Karpas-422 (cell line): Measurements from ENCODE around the gene ADCY4. TPM values are rescaled to one million over a fixed set of nuclear protein-coding genes. Genes with fewer than 3 reads are reported as not detected.
A peak's percentile ranks its signal among the peaks of the same experiment; 100 is the strongest.
"Not testable (repeated sequence)": the region's sequence is repeated elsewhere in the genome, so short reads cannot be mapped to it uniquely, and the experiment has no call there.

Source experiments
- DNase-seq: peaks from one replicate; pipeline ENCODE4 v3.0.0-alpha.2; 2015
- H2AFZ ChIP-seq: fragments of 200-600 bp; sonication (generic); 2 replicates; pipeline ENCODE4 v1.6.1; 2014; ENCODE audit warnings: antibody characterized with exemption, low read length, mixed read lengths
- H3K27ac ChIP-seq: fragments of 200-600 bp; sonication (generic); 2 replicates; pipeline ENCODE4 v1.5.1; 2014; ENCODE audit warnings: mild to moderate bottlenecking, low read length, moderate library complexity
- H3K27me3 ChIP-seq: fragments of 200-600 bp; sonication (generic); 2 replicates; pipeline ENCODE4 v1.6.1; 2014; ENCODE audit warnings: low read length, mixed read lengths
- H3K36me3 ChIP-seq: fragments of 200-600 bp; sonication (generic); 2 replicates; pipeline ENCODE4 v1.6.1; 2014; ENCODE audit warnings: low read length, mixed read lengths; ENCODE audit not compliant: insufficient read depth
- H3K4me1 ChIP-seq: fragments of 200-600 bp; sonication (generic); 2 replicates; pipeline ENCODE4 v1.6.1; 2014; ENCODE audit warnings: mild to moderate bottlenecking, low read length, mixed read lengths
- H3K4me2 ChIP-seq: fragments of 200-600 bp; sonication (generic); 2 replicates; pipeline ENCODE4 v1.6.1; 2014; ENCODE audit warnings: low read length, low read depth, mild to moderate bottlenecking; ENCODE audit not compliant: poor library complexity, severe bottlenecking
- H3K4me3 ChIP-seq: fragments of 200-600 bp; sonication (generic); 2 replicates; pipeline ENCODE4 v1.5.1; 2014; ENCODE audit warnings: mild to moderate bottlenecking, antibody characterized with exemption, low read length, mixed read lengths
- H3K79me2 ChIP-seq: fragments of 200-600 bp; sonication (generic); 2 replicates; pipeline ENCODE4 v1.6.1; 2014; ENCODE audit warnings: mild to moderate bottlenecking, low read length, mixed read lengths
- H3K9ac ChIP-seq: fragments of 200-600 bp; sonication (generic); 2 replicates; pipeline ENCODE4 v1.6.0; 2014; ENCODE audit warnings: low read length
- H3K9me2 ChIP-seq: fragments of 200-600 bp; sonication (generic), shearing (Covaris generic); replicated peaks from 2 replicates; pipeline ENCODE4 v1.6.0; 2014; ENCODE audit warnings: mild to moderate bottlenecking, low read length, moderate library complexity; ENCODE audit not compliant: insufficient read depth
- H3K9me3 ChIP-seq: fragments of 300-700, 200-600 bp; sonication (generic); 2 replicates; pipeline ENCODE4 v1.6.1; 2014; ENCODE audit warnings: low read length, mixed read lengths
- H4K20me1 ChIP-seq: fragments of 200-600 bp; sonication (generic); 2 replicates; pipeline ENCODE4 v1.6.1; 2014; ENCODE audit warnings: mild to moderate bottlenecking, antibody characterized with exemption, low read length, low read depth; ENCODE audit not compliant: insufficient read depth
- total RNA-seq: library from RNA; depleted of rRNA; stranded (reverse); fragments of >200 nt; shearing (Covaris generic); gene quantifications from 2 replicates; pipeline ENCODE4 v1.2.3, GENCODE V29; 2014; ENCODE audit warnings: low replicate concordance

Gene ADCY4
- total RNA-seq, 1 experiment from 2014 or later: 0.07 TPM

GRCh38 chr14:24377657-24378056 is 42.8 kb upstream of the ADCY4 start:
- no peaks in the 10 kb centered on the region for H3K9me3 ChIP-seq
- no peaks in the 10 kb centered on the region for H4K20me1 ChIP-seq
- no peaks in the 10 kb centered on the region for H3K9me2 ChIP-seq
- no peak overlapping the region for H3K9ac ChIP-seq
- H3K27ac ChIP-seq: no peak overlapping the region
- no peaks in the 10 kb centered on the region for H3K4me1 ChIP-seq
- no peak overlapping the region for H3K4me3 ChIP-seq
- H3K79me2 ChIP-seq: no peaks in the 10 kb centered on the region
- DNase-seq: no peak
- H3K27me3 ChIP-seq: no peaks in the 10 kb centered on the region
- no peak overlapping the region for H3K4me2 ChIP-seq
- no peaks in the 10 kb centered on the region for H3K36me3 ChIP-seq
- no peak overlapping the region for H2AFZ ChIP-seq

GRCh38 chr14:24377126-24377525 is 42.3 kb upstream of the ADCY4 start:
- Histone ChIP-seq H2AFZ (no peak overlapping the region), H3K79me2 (no peaks in the 10 kb centered on the region), H3K27me3 (no peaks in the 10 kb centered on the region), H3K9ac (no peak overlapping the region), H3K36me3 (no peaks in the 10 kb centered on the region), H3K9me2 (no peaks in the 10 kb centered on the region), H3K4me3 (no peak overlapping the region), H3K9me3 (no peaks in the 10 kb centered on the region), H3K4me1 (no peaks in the 10 kb centered on the region), H3K27ac (no peak overlapping the region), H4K20me1 (no peaks in the 10 kb centered on the region), H3K4me2 (no peak overlapping the region)
- no peak for DNase-seq

DNA sequence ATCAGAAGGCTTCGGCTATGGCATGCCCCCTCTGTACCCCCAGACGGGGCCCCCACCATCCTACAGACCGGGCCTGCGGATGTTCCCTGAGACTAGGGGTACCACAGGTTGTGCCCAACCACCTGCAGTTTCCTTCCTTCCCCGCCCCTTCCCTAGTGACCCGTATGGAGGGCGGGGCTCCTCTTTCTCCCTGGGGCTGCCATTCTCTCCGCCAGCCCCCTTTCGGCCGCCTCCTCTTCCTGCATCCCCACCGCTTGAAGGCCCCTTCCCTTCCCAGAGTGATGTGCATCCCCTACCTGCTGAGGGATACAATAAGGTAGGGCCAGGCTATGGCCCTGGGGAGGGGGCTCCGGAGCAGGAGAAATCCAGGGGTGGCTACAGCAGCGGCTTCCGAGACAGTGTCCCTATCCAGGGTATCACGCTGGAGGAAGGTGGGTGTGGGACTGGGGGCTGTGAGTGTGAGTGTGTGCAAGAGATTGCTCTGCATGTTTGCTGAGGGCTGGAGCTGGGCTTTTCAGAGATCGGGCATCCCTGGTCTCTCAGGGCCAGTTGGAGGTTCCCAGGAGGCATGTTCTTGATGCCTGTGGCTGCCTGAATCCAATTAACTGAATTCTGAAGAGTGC is 41.7 kb upstream of the ADCY4 start:
- no peaks in the 10 kb centered on the region for H3K27me3 ChIP-seq
- no peaks in the 10 kb centered on the region for H3K9me3 ChIP-seq
- no peaks in the 10 kb centered on the region for H4K20me1 ChIP-seq
- H3K4me2 ChIP-seq: no peak overlapping the region
- no peak overlapping the region for H3K27ac ChIP-seq
- H3K4me1 ChIP-seq: peaks cover 1% of the 10 kb centered on the region
- H3K79me2 ChIP-seq: no peaks in the 10 kb centered on the region
- H3K9me2 ChIP-seq: no peaks in the 10 kb centered on the region
- no peak overlapping the region for H3K4me3 ChIP-seq
- H2AFZ ChIP-seq: no peak overlapping the region
- no peaks in the 10 kb centered on the region for H3K36me3 ChIP-seq
- no peak for DNase-seq
- no peak overlapping the region for H3K9ac ChIP-seq

GRCh38 chr14:24372701-24373416 is 38.0 kb upstream of the ADCY4 start:
- no peak for DNase-seq
- H3K9me2 ChIP-seq: no peaks in the 10 kb centered on the region
- H3K27ac ChIP-seq: no peak overlapping the region
- H2AFZ ChIP-seq: no peak overlapping the region
- peaks cover 29% of the 10 kb centered on the region for H3K4me1 ChIP-seq
- no peaks in the 10 kb centered on the region for H3K27me3 ChIP-seq
- H3K9me3 ChIP-seq: no peaks in the 10 kb centered on the region
- no peaks in the 10 kb centered on the region for H3K36me3 ChIP-seq
- no peak overlapping the region for H3K4me3 ChIP-seq
- H4K20me1 ChIP-seq: no peaks in the 10 kb centered on the region
- no peak overlapping the region for H3K4me2 ChIP-seq
- H3K79me2 ChIP-seq: no peaks in the 10 kb centered on the region
- H3K9ac ChIP-seq: no peak overlapping the region

DNA sequence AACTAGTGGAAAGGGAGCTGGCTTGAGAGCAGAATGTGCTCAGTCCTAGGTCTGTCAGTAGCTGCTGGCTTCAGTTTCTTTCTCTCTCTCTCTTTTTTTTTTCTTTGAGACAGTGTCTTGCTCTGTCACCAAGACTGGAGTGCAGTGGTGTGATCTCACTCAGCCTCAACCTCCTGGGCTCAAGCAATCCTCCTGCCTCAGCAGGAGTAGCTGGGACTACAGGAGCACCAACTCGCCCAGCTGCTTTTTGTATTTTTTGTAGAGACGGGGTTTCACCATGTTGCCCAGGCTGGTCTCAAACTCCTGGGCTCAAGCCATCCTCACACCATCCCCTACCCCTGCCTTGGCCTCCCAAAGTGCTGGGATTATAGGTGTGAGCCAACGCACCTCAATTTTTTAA is 36.7 kb upstream of the ADCY4 start:
- not testable (repeated sequence) for H3K27ac ChIP-seq, H3K27me3 ChIP-seq, H3K9me2 ChIP-seq

GRCh38 chr14:24370748-24371147 is 35.9 kb upstream of the ADCY4 start:
- H3K4me1 ChIP-seq: peaks cover 50% of the 10 kb centered on the region
- no peak overlapping the region for H2AFZ ChIP-seq
- DNase-seq: peak; percentile 47
- no peaks in the 10 kb centered on the region for H3K27me3 ChIP-seq
- H3K4me2 ChIP-seq: peak overlapping the region; percentile 35
- no peaks in the 10 kb centered on the region for H3K9me3 ChIP-seq
- H3K79me2 ChIP-seq: no peaks in the 10 kb centered on the region
- no peak overlapping the region for H3K9ac ChIP-seq
- H3K27ac ChIP-seq: no peak overlapping the region
- H3K9me2 ChIP-seq: no peaks in the 10 kb centered on the region
- H3K36me3 ChIP-seq: no peaks in the 10 kb centered on the region
- no peak overlapping the region for H3K4me3 ChIP-seq
- H4K20me1 ChIP-seq: no peaks in the 10 kb centered on the region

More for the DNA sequence above, 36.7 kb upstream of the ADCY4 start:
- not testable (repeated sequence) for H3K4me3 ChIP-seq, DNase-seq, H4K20me1 ChIP-seq, H3K9me3 ChIP-seq, H3K9ac ChIP-seq, H3K79me2 ChIP-seq, H3K4me2 ChIP-seq, H3K36me3 ChIP-seq, H2AFZ ChIP-seq
- peaks cover 41% of the 10 kb centered on the region for H3K4me1 ChIP-seq

GRCh38 chr14:24369907-24370687 is 35.2 kb upstream of the ADCY4 start:
- Histone ChIP-seq H3K4me1 (peaks cover 55% of the 10 kb centered on the region), H3K9me2 (no peaks in the 10 kb centered on the region), H2AFZ (no peak overlapping the region), H3K27me3 (no peaks in the 10 kb centered on the region), H3K27ac (no peak overlapping the region), H3K4me3 (no peak overlapping the region), H4K20me1 (no peaks in the 10 kb centered on the region), H3K9me3 (no peaks in the 10 kb centered on the region), H3K79me2 (no peaks in the 10 kb centered on the region), H3K9ac (no peak overlapping the region), H3K4me2 (no peak overlapping the region), H3K36me3 (no peaks in the 10 kb centered on the region)
- DNase-seq: no peak

- Histone ChIP-seq H3K4me3 (no peak overlapping the region), H3K36me3 (no peaks in the 10 kb centered on the region), H2AFZ (no peak overlapping the region), H3K79me2 (no peaks in the 10 kb centered on the region), H3K9me2 (no peaks in the 10 kb centered on the region), H3K9me3 (no peaks in the 10 kb centered on the region), H3K4me2 (no peak overlapping the region), H4K20me1 (no peaks in the 10 kb centered on the region), H3K27ac (no peak overlapping the region), H3K27me3 (no peaks in the 10 kb centered on the region), H3K9ac (no peak overlapping the region), H3K4me1 (peaks cover 57% of the 10 kb centered on the region)
- DNase-seq: no peak
Measured at GRCh38 chr14:24369463-24369862, 34.6 kb upstream of the ADCY4 start.
